PC-3 (cell line): ENCODE data around the gene KDM4B.

ENCODE experiments used
- CTCF ChIP-seq: fragments of 300-600 bp; sonication (generic); conservative IDR thresholded peaks from 2 replicates; pipeline ENCODE4 v1.5.1; 2017; ENCODE audit warnings: antibody characterized with exemption, low read depth, mild to moderate bottlenecking, low read length
- EZH2 ChIP-seq: fragments of 300-600 bp; sonication (generic); IDR thresholded peaks from one replicate; pipeline ENCODE4 v1.6.1; 2017; ENCODE audit warnings: antibody characterized with exemption, mild to moderate bottlenecking, low read length; ENCODE audit not compliant: unreplicated experiment
- EZH2phosphoT487 ChIP-seq: fragments of 300-600 bp; sonication (generic); IDR thresholded peaks from 2 replicates; pipeline ENCODE4 v1.6.1; 2018; ENCODE audit warnings: mild to moderate bottlenecking, antibody characterized with exemption, low read length, borderline replicate concordance

DNA sequence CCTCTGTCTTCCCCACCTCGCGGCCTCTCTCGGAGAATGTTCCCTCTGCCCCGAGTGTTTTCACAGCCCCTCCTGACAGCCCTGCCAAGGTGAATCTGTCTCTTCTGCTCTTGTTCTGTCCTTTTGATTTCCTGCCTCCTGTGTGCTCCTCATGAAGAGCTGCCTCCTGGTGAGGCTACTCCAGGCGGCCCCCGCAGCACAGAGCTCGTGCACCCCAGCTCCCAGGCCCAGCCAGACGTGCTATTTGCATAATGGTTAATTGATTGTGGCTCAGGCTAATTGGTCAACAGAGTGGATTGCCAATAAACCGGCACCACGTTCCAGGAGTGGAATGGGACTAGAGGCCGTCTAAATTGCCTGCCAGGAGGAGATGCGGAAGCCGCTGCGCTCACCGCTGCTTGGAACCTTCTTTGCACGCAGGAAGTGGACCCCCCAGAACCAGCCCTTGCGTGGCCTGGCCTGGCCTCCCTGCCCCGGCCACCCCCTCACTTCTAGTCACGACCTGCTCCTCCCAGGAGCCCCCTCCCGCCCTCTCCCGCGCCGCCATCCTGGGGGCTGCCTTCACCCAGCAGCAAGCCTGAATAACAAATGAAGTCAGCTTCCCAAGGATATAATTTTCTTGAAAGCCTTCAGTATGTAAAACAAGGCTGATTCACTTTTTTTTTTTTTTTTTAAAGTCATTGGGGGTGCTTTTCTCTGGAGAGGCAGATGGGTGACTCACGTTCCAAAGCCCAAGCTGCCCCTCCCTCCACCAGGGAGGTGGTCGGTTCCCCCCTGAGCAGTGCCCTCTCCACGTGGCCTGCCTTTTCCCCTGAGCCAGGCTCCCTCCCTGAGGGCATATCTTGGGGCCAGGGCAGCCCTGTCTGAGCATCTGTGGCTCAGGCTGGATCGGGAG is 144.0 kb downstream of the KDM4B start:
- TF ChIP-seq EZH2: no peak
- no peak for TF ChIP-seq EZH2phosphoT487
- TF ChIP-seq CTCF: no peak
